DMS53 treated with DMSO at 0.1 percent for 48 hours (cell line): ENCODE results near the gene ATOH8.

Source experiments
- DNase-seq: peaks from one replicate; lab custom pipeline; 2025; ENCODE audit not compliant: unreplicated experiment; lab: John Stamatoyannopoulos, UW

The ATOH8 gene

GRCh38 chr2:85718009-85718391, 35.8 kb upstream of the ATOH8 start:
- no peak for DNase-seq

GRCh38 chr2:85718885-85719492, 34.8 kb upstream of the ATOH8 start:
- no peak for DNase-seq

DNA sequence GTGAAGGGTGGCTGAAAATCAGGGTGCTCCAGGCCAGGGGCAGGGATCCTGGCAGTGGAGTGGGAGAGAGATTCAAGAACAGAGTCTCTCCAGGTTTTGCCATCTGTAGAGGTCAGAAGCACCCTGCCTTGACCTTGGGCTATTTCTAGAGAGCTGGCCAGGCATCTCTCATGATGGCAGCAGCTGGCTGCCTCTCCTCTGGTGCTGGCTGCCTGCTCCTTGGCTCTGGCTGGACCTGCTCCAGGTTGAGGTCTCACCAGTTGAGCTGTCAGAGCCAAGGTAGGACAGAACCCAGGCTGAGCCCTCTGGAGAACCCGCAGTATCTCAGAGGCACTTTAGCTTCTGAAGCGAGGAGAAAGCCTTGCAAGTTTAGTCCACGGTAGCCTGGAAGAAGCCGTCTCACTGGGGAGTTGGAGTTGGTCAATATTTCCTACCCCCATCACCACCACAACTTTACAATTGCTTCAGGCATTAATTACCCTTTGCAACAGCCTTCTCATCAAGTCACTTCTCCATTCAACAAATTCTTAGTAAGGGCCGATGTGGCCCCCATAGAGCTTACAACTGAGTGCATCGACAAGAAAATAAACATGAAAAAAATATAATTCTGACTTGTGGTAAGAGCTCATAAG, 34.1 kb upstream of the ATOH8 start:
- DNase-seq, result no peak

GRCh38 chr2:85720533-85720932, 33.3 kb upstream of the ATOH8 start:
- DNase-seq, result no peak

DNA sequence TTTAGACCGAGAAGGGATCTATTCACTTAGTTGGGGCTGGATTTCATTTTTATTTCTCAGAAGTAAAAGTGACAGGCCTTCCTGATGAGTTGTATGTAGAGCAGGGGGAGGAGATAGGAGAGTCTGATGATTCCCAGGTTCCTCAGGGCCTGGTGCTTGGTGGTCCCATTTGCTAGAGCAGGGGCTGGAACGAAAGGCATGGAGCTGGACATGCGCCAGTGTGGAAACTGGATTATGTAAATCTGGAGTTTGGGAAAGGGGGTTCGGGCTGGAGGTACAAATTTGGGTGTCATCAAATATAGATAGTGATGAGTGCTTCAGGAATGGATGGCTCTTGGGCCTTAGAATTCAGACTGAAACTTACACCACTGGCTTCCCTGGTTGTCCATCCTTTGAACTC, 32.1 kb upstream of the ATOH8 start:
- no peak for DNase-seq

- no peak for DNase-seq
Observed at GRCh38 chr2:85722519-85722918, 31.3 kb upstream of the ATOH8 start.

DNA sequence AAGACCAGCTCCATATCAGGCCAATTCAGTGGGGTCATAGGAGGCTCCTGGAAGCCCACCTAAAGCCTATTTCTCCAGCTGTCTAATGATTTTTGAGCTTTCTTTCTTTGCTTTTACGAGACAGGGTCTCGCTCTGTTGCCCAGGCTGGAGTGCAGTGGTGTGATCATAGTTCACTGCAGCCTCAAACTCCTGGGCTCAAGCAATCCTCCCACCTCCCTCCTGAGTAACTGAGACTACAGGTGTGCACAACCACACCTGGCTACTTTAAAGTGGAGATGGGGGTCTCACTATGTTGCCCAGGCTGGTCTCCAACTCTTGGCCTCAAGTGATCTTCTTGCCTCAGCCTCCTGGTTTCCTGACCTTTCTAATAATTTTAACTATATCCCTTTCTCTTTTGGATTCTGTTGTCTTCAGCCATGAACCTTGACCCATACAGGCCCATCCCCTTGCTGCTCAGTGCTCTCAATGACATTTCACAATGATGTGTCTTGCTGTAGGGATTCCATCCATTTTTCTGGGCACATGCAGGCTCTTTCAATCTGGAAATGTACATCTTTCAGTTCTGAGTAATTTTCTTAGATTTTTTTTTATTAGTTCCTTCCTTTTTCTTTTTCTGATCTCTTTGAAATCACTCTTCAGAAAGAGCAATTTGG, 30.0 kb upstream of the ATOH8 start:
- DNase-seq, result no peak

DNA sequence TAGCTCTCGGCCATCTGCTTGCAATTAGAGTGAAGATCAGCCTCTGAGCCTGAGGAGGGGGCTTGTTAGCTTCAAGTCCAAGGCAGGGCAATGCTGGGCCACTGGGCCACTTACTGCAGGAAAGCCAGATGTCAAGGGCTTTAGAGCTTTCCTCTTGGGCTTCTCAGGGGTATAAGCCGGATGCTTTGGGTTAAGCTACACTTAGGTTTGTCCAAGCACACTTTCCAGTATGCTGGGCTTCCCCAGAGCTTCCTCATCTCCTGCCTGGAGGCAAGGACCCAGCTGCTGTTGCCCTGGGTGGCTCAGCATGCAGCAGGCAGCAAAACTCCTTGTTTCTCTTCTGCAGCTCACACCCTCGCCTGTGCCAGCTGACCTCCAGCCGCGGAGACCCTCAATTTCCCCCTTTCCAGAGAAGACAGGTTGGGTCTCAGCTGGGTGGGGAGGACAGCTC, 29.0 kb upstream of the ATOH8 start:
- DNase-seq, result no peak

DNA sequence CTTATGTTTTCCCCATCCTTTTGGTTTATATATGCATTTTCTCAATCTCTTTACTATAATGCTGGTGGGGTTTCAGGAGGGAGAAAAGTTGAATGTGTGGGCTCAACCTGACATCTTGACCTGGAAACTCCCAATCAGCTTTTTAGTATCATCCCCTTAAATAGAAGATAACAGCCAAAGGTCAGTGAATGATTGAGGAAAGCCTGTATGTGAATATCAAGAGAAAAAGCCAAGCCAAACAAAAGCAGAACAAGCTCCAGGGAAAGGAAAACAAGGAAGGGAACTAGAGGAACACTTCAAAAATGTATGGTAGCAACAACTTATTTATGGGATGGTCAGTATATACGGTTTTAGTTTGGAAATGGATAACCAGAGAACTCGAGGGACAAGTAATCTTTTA, 28.3 kb upstream of the ATOH8 start:
- no peak for DNase-seq

DNA sequence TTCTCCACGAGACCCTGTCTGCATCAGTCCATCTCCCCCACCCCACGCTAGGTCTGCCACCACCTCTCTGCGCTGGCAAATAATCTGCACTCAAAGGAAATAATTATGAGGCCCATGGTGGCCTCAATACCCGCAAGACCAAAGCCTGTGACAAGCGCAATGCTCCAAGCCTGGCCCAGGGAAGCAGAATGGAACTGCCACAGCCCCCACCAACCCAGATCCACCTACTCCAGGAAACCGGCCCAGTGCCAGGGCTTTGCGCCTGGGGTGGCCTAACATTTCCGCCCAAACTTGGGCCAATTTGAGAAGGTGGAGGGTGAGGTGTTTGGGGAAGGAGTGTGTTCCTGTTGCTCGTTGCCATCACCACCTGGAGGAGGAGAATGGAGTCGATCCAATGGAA, 26.0 kb upstream of the ATOH8 start:
- no peak for DNase-seq

GRCh38 chr2:85728342-85728741, 25.4 kb upstream of the ATOH8 start:
- DNase-seq, result no peak

- peak; percentile 85 for DNase-seq
Observed at GRCh38 chr2:85728883-85729824, 24.6 kb upstream of the ATOH8 start.

DNA sequence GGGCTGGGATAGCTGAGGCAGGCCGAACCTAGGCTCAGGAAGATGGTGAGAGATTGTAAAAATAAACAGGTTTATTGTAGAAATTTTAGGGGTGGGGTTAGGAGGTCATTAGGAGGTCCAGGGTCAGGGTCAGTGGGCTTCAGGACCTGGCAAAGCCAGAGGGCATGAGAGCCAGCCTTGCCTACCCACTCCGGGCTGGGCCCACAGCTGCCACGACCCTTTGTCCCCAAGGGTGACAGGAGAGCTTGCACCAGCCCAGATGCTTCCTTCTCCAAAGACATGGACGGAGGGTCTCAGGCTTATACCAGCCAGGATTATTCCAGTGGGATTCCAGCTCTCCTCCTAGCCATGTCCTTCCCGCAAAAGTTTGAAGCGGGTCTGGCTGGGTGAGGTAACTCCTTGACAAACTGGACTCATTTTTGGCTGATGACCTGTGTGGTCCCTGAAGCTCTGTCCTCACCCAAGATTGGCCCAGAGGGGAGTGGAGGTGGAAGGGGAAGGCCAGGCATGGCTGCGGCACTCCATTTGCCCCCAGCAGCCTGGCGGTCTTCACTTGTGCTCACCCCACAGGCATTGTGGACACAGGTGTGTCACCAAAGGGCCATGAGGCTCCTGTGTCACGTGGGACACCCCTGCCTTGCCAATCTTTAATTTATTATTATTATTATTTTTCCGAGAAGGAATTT, 23.8 kb upstream of the ATOH8 start:
- DNase-seq, result no peak

GRCh38 chr2:85730686-85731230, 23.0 kb upstream of the ATOH8 start:
- no peak for DNase-seq

GRCh38 chr2:85731606-85732005, 22.2 kb upstream of the ATOH8 start:
- no peak for DNase-seq

DNA sequence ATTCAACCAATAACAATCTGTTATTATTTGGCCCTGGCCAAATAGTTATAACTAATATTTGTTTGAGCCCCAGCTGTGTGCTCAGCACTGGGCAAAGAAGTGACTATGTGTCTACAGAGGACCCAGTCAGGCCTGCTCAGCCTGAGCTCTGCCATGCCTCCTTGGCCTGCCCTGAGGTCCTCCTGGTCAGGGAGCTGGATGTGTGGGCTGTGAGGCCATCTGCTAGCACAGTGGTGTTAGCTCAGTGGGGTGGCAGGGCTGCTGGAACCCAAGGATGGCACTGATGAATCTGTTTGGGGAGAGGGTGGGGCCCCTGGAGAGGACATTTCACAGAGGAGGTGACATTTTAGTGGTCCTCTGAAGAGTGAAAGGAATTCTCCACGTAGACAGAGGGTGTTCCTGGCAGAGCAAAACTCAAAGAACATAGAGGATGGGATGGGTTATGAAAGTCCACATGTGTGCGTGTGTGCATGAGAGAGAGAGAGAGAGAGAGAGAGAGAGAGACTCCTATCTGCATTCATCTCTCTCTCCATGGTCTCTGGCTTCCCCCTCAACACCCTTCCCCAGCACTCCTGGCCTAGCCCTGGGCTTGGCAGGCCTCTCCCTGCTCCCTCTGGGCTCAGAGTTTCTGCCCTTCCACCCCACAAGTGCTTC, 21.2 kb upstream of the ATOH8 start:
- no peak for DNase-seq

DNA sequence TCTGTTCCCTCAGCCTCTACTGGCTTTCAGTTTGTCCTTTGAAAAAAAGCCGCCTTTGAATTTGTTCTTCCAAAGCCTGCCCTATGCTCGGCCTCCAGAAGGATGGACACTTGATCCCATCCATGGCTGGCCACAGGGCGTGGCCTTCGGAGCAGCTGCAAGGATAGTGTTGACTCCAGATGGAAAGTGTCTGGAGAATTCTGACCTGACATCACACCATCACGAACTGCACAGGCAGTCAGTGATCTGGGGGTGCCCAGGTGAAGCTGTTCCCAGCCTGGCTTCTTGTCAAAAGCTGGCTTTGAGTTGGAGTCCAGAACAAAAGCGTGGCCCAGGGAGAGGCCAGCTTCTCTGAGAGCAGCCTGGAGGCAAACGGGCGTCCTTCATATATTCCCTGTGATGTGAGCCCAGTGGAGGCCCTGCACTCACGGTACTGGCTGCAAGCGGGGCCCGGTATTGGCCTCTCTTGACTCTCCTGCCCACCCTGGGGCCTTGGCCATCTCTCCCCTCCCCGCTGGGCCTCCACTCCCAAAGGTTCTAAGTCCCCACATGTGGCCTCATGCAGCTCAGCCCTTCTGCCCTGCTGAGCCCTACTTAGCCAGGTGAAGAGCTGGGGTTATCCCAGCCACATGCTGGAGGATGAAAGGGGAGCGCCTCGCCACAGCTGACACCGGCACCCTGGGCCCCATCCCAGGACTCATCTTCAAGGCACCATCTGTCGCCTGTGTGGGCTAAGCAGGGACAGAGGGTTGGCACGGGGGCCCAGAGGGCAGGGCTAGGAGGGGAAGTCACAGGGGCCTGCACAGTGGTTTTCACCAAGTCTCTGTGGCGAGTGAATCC, 20.4 kb upstream of the ATOH8 start:
- no peak for DNase-seq

- no peak for DNase-seq
Observed at GRCh38 chr2:85734015-85734414, 19.8 kb upstream of the ATOH8 start.

DNA sequence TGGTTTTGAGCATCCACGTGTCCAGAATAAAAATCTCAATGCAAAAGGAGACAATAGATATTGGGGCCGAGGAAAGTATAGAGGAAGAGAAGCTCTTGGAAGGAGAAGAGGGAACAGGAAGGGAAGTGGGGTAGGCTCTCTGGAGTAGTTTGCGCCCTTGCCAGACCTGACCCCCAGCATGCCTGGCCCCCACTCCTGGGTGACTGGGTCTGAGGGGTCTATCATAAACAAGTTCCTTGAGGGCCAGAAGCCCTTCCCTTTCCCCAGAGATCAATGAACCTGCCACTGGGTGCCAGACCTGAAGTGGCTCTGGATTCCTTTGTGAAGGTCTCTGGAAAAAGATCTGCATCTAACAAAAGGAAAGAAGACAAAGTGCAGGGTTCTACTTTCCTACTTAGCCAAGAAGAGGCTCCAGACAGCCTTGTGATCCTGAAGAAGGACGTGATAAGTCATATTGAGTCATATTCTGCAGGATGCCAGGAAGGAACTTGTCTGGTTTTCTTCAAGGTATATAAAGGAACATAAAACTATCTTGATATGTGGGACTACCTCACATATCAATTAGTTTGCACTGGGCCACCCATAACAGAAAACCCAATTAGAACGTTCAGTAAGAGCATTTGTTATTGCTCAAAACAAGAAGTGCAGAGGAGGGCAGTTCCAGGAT, 18.7 kb upstream of the ATOH8 start:
- DNase-seq, result no peak
